PFSK-1 (cell line): ENCODE data around the gene CAMTA1.

Experiments used
- POLR2AphosphoS5 ChIP-seq: IDR thresholded peaks from 2 replicates; pipeline ENCODE4 v1.6.1; 2012; ENCODE audit warnings: low read depth, mild to moderate bottlenecking, control low read depth, low read length, moderate library complexity
- SIN3A ChIP-seq: IDR thresholded peaks from 2 replicates; pipeline ENCODE4 v1.6.1; 2012; ENCODE audit warnings: mild to moderate bottlenecking, low read length, moderate library complexity, borderline replicate concordance; ENCODE audit not compliant: insufficient read depth
- TF ChIP-seq, protein P1 (sequence below), 2 experiments: IDR thresholded peaks; 2 replicates each; pipeline versions ENCODE4 v1.6.1 to v1.8.0; 2011 to 2012; ENCODE audit warnings: low read depth in 2 of 2, low read length in 2 of 2, control low read depth in 1 of 2, inconsistent platforms in 1 of 2, mild to moderate bottlenecking in 1 of 2, moderate library complexity in 1 of 2; ENCODE audit not compliant: insufficient read depth in 1 of 2

DNA sequence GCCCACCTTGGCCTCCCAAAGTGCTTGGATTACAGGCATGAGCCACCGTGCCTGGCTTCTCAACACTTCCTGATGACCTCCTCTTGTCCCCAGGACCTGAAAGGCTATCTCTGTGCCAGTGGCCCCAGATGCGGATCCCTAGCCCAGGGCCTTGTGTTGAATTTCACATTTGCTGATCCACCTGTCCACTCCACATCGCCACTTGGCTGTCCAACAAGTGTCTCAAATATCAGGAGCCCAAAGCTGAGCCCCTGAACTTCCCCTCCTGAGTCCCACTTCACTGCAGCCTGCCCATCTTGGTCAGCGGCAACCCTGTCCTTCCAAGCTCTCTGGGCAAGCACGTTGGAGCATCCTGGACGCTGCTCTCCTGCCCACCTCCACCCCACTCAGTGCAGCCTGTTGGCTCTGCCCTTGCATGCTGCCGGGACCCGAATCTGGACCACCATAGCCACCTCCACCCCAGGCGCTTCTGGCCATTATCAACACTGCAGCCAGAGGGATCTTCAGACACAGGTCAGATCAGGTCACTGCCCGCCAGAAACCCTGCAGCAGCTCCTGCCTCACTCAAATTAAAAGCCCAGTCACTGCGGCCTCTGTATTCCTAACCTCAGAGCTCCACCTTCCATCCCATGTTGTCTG lies 633.3 kb downstream of the CAMTA1 start:
- no peak for TF ChIP-seq POLR2AphosphoS5
- TF ChIP-seq, protein P1, sequence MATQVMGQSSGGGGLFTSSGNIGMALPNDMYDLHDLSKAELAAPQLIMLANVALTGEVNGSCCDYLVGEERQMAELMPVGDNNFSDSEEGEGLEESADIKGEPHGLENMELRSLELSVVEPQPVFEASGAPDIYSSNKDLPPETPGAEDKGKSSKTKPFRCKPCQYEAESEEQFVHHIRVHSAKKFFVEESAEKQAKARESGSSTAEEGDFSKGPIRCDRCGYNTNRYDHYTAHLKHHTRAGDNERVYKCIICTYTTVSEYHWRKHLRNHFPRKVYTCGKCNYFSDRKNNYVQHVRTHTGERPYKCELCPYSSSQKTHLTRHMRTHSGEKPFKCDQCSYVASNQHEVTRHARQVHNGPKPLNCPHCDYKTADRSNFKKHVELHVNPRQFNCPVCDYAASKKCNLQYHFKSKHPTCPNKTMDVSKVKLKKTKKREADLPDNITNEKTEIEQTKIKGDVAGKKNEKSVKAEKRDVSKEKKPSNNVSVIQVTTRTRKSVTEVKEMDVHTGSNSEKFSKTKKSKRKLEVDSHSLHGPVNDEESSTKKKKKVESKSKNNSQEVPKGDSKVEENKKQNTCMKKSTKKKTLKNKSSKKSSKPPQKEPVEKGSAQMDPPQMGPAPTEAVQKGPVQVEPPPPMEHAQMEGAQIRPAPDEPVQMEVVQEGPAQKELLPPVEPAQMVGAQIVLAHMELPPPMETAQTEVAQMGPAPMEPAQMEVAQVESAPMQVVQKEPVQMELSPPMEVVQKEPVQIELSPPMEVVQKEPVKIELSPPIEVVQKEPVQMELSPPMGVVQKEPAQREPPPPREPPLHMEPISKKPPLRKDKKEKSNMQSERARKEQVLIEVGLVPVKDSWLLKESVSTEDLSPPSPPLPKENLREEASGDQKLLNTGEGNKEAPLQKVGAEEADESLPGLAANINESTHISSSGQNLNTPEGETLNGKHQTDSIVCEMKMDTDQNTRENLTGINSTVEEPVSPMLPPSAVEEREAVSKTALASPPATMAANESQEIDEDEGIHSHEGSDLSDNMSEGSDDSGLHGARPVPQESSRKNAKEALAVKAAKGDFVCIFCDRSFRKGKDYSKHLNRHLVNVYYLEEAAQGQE (IDR thresholded peaks at IDR 0.05; ENCODE audit: insufficient read depth in 1 of 2, low read depth in 2 of 2, low read length in 2 of 2): no peak
- no peak for TF ChIP-seq SIN3A
